ENCODE data around the gene BCL2L12. TPM values are rescaled to one million over a fixed set of nuclear protein-coding genes. Genes with fewer than 3 reads are reported as not detected.
A peak's percentile ranks its signal among the peaks of the same experiment; 100 is the strongest.

BCL2L12 gene
- total RNA-seq, 1 donor from 2014 or later = 2.4 TPM

- Histone ChIP-seq H3K36me3 (ENCODE audit: control insufficient read depth, insufficient read depth, low read length) (peaks cover 6% of the 10 kb centered on the region), H3K27me3 (ENCODE audit: control insufficient read depth, insufficient read depth, low read length) (no peaks in the 10 kb centered on the region), H3K4me3 (ENCODE audit: low read depth, low read length) (peak overlapping the region; percentile 36)
- FAIRE-seq = peak; percentile 40
- TF ChIP-seq CTCF (IDR thresholded peaks at IDR 0.05; ENCODE audit: insufficient read depth, low read length, severe bottlenecking) = no peak
- DNase-seq (ENCODE audit: low read depth) = peak; percentile 11
Measured at GRCh38 chr19:49691243-49692146, 25.8 kb downstream of the BCL2L12 start.

GRCh38 chr19:49692147-49692506 lies 26.4 kb downstream of the BCL2L12 start:
- no peak for DNase-seq (ENCODE audit: low read depth)

GRCh38 chr19:49696115-49696514 lies 30.4 kb downstream of the BCL2L12 start:
- no peak for TF ChIP-seq CTCF (IDR thresholded peaks at IDR 0.05; ENCODE audit: insufficient read depth, low read length, severe bottlenecking)
- DNase-seq (ENCODE audit: low read depth) = no peak
- H3K4me3 ChIP-seq (ENCODE audit: low read depth, low read length) = no peak overlapping the region
- peaks cover 3% of the 10 kb centered on the region for H3K27me3 ChIP-seq (ENCODE audit: control insufficient read depth, insufficient read depth, low read length)
- H3K36me3 ChIP-seq (ENCODE audit: control insufficient read depth, insufficient read depth, low read length) = no peaks in the 10 kb centered on the region
- FAIRE-seq = no peak

More at GRCh38 chr19:49692147-49692506, 26.4 kb downstream of the BCL2L12 start:
- H3K4me3 ChIP-seq (ENCODE audit: low read depth, low read length) = no peak overlapping the region
- FAIRE-seq = no peak
- peaks cover 6% of the 10 kb centered on the region for H3K36me3 ChIP-seq (ENCODE audit: control insufficient read depth, insufficient read depth, low read length)
- no peaks in the 10 kb centered on the region for H3K27me3 ChIP-seq (ENCODE audit: control insufficient read depth, insufficient read depth, low read length)
- TF ChIP-seq CTCF (IDR thresholded peaks at IDR 0.05; ENCODE audit: insufficient read depth, low read length, severe bottlenecking) = no peak

- TF ChIP-seq CTCF (IDR thresholded peaks at IDR 0.05; ENCODE audit: insufficient read depth, low read length, severe bottlenecking) = no peak
- no peaks in the 10 kb centered on the region for H3K36me3 ChIP-seq (ENCODE audit: control insufficient read depth, insufficient read depth, low read length)
- no peak overlapping the region for H3K4me3 ChIP-seq (ENCODE audit: low read depth, low read length)
- no peak for DNase-seq (ENCODE audit: low read depth)
- H3K27me3 ChIP-seq (ENCODE audit: control insufficient read depth, insufficient read depth, low read length) = peaks cover 3% of the 10 kb centered on the region
- no peak for FAIRE-seq
Measured at GRCh38 chr19:49696865-49697264, 31.1 kb downstream of the BCL2L12 start.

GRCh38 chr19:49699364-49699763 lies 33.6 kb downstream of the BCL2L12 start:
- FAIRE-seq = no peak

More at GRCh38 chr19:49699364-49699763, 33.6 kb downstream of the BCL2L12 start:
- TF ChIP-seq CTCF (IDR thresholded peaks at IDR 0.05; ENCODE audit: insufficient read depth, low read length, severe bottlenecking) = no peak
- DNase-seq (ENCODE audit: low read depth) = no peak
- Histone ChIP-seq H3K4me3 (ENCODE audit: low read depth, low read length) (no peak overlapping the region), H3K36me3 (ENCODE audit: control insufficient read depth, insufficient read depth, low read length) (no peaks in the 10 kb centered on the region), H3K27me3 (ENCODE audit: control insufficient read depth, insufficient read depth, low read length) (peaks cover 3% of the 10 kb centered on the region)
